DOHH2 (cell line): Measurements from ENCODE around the gene ATG9B.

Source experiments
- H3F3A ChIP-seq: fragments of 200-600 bp; sonication (generic), shearing (Covaris generic); 2 replicates; pipeline ENCODE4 v1.6.0; 2016; ENCODE audit warnings: antibody characterized with exemption, mild to moderate bottlenecking; ENCODE audit not compliant: control insufficient read depth, insufficient read depth
- H3K27ac ChIP-seq: fragments of 200-600 bp; sonication (generic); 2 replicates; pipeline ENCODE4 v1.5.1; 2014; ENCODE audit warnings: low read depth, mild to moderate bottlenecking, low read length, moderate library complexity
- H3K27me3 ChIP-seq: fragments of 200-600 bp; sonication (generic); 2 replicates; pipeline ENCODE4 v1.6.1; 2014; ENCODE audit warnings: mild to moderate bottlenecking, low read length, mixed read lengths; ENCODE audit not compliant: control insufficient read depth
- H3K36me3 ChIP-seq: fragments of 200-600 bp; sonication (generic); 2 replicates; pipeline ENCODE4 v1.6.1; 2014; ENCODE audit warnings: mild to moderate bottlenecking, low read length, moderate library complexity, mixed read lengths; ENCODE audit not compliant: control insufficient read depth
- H3K4me1 ChIP-seq: fragments of 200-600 bp; sonication (generic); 2 replicates; pipeline ENCODE4 v1.6.1; 2014; ENCODE audit warnings: mild to moderate bottlenecking, low read length, mixed read lengths; ENCODE audit not compliant: control insufficient read depth
- H3K4me2 ChIP-seq: fragments of 200-600 bp; sonication (generic); 2 replicates; pipeline ENCODE4 v1.6.0; 2014; ENCODE audit warnings: mild to moderate bottlenecking, low read length, moderate library complexity
- H3K4me3 ChIP-seq: fragments of 200-600 bp; sonication (generic); 2 replicates; pipeline ENCODE4 v1.5.1; 2014; ENCODE audit warnings: mild to moderate bottlenecking, low read length, mixed read lengths
- H3K79me2 ChIP-seq: fragments of 200-600 bp; sonication (generic); 2 replicates; pipeline ENCODE4 v1.6.1; 2014; ENCODE audit warnings: mild to moderate bottlenecking, low read length, mixed read lengths; ENCODE audit not compliant: control insufficient read depth
- H3K9me2 ChIP-seq: fragments of 200-600 bp; sonication (generic); replicated peaks from 2 replicates; pipeline ENCODE4 v1.6.1; 2014; ENCODE audit warnings: mild to moderate bottlenecking, low read length, mixed read lengths; ENCODE audit not compliant: control insufficient read depth
- H3K9me3 ChIP-seq: fragments of 200-600 bp; sonication (generic); 2 replicates; pipeline ENCODE4 v1.6.1; 2014; ENCODE audit warnings: antibody characterized with exemption, low read length, mixed read lengths; ENCODE audit not compliant: control insufficient read depth, insufficient read depth
- H4K20me1 ChIP-seq: fragments of 200-600 bp; sonication (generic); 2 replicates; pipeline ENCODE4 v1.6.0; 2014; ENCODE audit warnings: low read depth, mild to moderate bottlenecking, antibody characterized with exemption, low read length, moderate library complexity; ENCODE audit not compliant: control insufficient read depth, insufficient read depth
- EZH2phosphoT487 ChIP-seq: fragments of 200-600 bp; sonication (generic); IDR thresholded peaks from 2 replicates; pipeline ENCODE4 v1.6.1; 2017; ENCODE audit warnings: borderline replicate concordance, mild to moderate bottlenecking, antibody characterized with exemption, low read length, moderate library complexity, mixed read lengths
- TF ChIP-seq, protein P1 (sequence below): fragments of 200-600 bp; sonication (generic); IDR thresholded peaks from one replicate; pipeline ENCODE4 v1.5.1; 2014; ENCODE audit warnings: antibody characterized with exemption, mild to moderate bottlenecking, low read depth, low read length; ENCODE audit not compliant: poor library complexity, severe bottlenecking

Gene ATG9B

DNA sequence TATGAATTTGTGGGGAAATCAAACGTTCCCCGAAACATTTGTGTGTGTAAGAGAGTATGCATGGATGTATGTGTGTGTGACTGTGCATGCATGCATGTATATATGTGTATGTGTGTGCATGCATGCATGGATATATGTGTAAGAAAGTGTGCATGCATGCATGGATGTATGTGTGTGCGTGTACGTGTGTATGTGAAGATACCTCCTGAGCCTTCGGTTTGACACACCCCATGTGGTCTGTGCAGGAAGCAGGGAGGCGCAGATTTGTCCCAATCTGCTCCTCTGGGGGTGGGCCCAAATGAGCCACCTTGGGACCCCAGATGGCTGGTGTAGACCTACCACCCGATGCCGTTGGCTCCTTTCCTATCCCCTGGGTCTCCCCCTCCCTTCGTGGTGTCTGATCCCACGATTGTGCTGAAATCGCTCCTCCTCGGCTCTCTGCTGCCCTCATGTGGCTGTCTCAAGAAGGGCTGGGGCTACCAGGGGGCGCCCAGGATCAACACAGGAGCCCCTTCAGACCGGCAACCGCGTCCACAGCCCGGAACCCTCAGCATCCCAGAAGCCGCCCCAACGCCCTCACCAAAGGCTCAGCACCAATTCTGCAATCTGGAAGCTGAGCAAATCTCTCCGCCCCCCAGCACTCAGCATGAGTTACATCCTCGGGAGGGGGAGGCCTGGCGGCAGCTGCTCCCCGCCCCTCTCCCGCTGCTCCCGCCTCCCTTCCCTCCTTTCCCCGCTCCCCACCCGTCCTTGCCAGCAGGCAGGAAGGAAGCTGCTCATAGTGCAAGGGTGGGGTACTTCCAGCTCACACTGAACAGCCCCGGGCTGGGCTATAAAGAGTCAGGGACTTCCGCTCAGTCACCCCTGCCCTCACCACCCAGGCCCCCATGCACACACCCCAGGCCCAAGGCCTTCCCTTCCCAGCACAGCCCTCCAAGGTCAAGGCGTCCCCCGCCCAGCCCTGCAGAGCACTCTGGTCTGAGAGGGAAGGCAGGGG lies 35.8 kb downstream of the ATG9B start:
- H3K79me2 ChIP-seq: no peaks in the 10 kb centered on the region
- no peaks in the 10 kb centered on the region for H4K20me1 ChIP-seq
- no peak overlapping the region for H3K27ac ChIP-seq
- H3K9me2 ChIP-seq: no peaks in the 10 kb centered on the region
- peaks cover 10% of the 10 kb centered on the region for H3K4me1 ChIP-seq
- H3K9me3 ChIP-seq: no peaks in the 10 kb centered on the region
- no peaks in the 10 kb centered on the region for H3K36me3 ChIP-seq
- peaks cover 33% of the 10 kb centered on the region for H3K27me3 ChIP-seq
- no peaks in the 10 kb centered on the region for H3F3A ChIP-seq
- TF ChIP-seq, protein P1, sequence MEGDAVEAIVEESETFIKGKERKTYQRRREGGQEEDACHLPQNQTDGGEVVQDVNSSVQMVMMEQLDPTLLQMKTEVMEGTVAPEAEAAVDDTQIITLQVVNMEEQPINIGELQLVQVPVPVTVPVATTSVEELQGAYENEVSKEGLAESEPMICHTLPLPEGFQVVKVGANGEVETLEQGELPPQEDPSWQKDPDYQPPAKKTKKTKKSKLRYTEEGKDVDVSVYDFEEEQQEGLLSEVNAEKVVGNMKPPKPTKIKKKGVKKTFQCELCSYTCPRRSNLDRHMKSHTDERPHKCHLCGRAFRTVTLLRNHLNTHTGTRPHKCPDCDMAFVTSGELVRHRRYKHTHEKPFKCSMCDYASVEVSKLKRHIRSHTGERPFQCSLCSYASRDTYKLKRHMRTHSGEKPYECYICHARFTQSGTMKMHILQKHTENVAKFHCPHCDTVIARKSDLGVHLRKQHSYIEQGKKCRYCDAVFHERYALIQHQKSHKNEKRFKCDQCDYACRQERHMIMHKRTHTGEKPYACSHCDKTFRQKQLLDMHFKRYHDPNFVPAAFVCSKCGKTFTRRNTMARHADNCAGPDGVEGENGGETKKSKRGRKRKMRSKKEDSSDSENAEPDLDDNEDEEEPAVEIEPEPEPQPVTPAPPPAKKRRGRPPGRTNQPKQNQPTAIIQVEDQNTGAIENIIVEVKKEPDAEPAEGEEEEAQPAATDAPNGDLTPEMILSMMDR: peak; percentile 99
- no peak for TF ChIP-seq EZH2phosphoT487
- peak overlapping the region; percentile 31 for H3K4me2 ChIP-seq
- no peak overlapping the region for H3K4me3 ChIP-seq

DNA sequence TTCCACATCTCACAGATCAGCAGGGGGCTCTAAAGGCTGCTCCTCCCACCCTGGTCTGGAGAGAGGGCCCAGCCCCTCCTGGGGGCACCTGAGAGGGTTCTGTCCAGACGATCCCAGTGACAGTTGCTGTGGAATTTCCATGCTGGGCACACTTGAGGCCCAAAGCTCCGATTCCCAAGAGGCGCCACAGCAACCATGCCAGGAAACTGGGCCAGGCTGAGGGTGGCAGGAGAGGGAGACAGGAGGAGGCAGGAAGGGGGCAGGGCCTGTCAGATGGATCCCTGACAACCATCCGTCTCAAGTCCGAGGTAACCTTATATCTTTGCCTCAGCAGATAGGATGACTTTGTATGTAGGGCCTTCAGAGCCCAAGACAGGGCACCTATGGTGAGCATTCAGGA lies 37.7 kb downstream of the ATG9B start:
- Histone ChIP-seq H3K27me3 (peaks cover 51% of the 10 kb centered on the region), H3K4me3 (no peak overlapping the region), H3K9me3 (no peaks in the 10 kb centered on the region)

GRCh38 chr7:150986099-150986512 lies 38.2 kb downstream of the ATG9B start:
- Histone ChIP-seq H3K36me3 (no peaks in the 10 kb centered on the region), H3K9me2 (no peaks in the 10 kb centered on the region), H3K27ac (no peak overlapping the region), H3K27me3 (peaks cover 56% of the 10 kb centered on the region), H4K20me1 (no peaks in the 10 kb centered on the region), H3K4me3 (no peak overlapping the region), H3K4me2 (no peak overlapping the region), H3K79me2 (no peaks in the 10 kb centered on the region), H3K9me3 (no peaks in the 10 kb centered on the region), H3K4me1 (peaks cover 10% of the 10 kb centered on the region), H3F3A (no peaks in the 10 kb centered on the region)
- no peak for TF ChIP-seq EZH2phosphoT487
- TF ChIP-seq, protein P1: peak; percentile 92

More for the DNA sequence above, 37.7 kb downstream of the ATG9B start:
- H3K27ac ChIP-seq: no peak overlapping the region
- H3K9me2 ChIP-seq: no peaks in the 10 kb centered on the region
- H3K79me2 ChIP-seq: no peaks in the 10 kb centered on the region
- H3K4me1 ChIP-seq: peaks cover 10% of the 10 kb centered on the region
- H3F3A ChIP-seq: no peaks in the 10 kb centered on the region
- H4K20me1 ChIP-seq: no peaks in the 10 kb centered on the region
- TF ChIP-seq EZH2phosphoT487: no peak
- TF ChIP-seq, protein P1: no peak
- H3K4me2 ChIP-seq: no peak overlapping the region
- H3K36me3 ChIP-seq: no peaks in the 10 kb centered on the region
